Neural crest cell (in vitro differentiated cells): Measurements from ENCODE around the gene FBXW7. TPM values are rescaled to one million over a fixed set of nuclear protein-coding genes. Genes with fewer than 3 reads are reported as not detected.

Source experiments
- DNase-seq: peaks from one replicate; pipeline ENCODE4 v3.0.0; 2021; ENCODE audit warnings: low read depth, mixed read lengths, low spot score
- H3K27ac Mint-ChIP-seq: one replicate; pipeline ENCODE4 v1.8.0; 2021; ENCODE audit warnings: mild to moderate bottlenecking, mixed read lengths; ENCODE audit not compliant: unreplicated experiment
- H3K27me3 Mint-ChIP-seq: 2 replicates; pipeline ENCODE4 v1.8.0; 2021; ENCODE audit warnings: low read depth, mild to moderate bottlenecking, mixed read lengths
- H3K36me3 Mint-ChIP-seq: 2 replicates; pipeline ENCODE4 v1.8.0; 2021; ENCODE audit warnings: low read depth, mild to moderate bottlenecking, mixed read lengths
- H3K4me1 Mint-ChIP-seq: 2 replicates; pipeline ENCODE4 v1.8.0; 2021; ENCODE audit warnings: mixed read lengths
- H3K4me3 Mint-ChIP-seq: one replicate; pipeline ENCODE4 v1.8.0; 2021; ENCODE audit warnings: mild to moderate bottlenecking, mixed read lengths
- H3K9me3 Mint-ChIP-seq: 2 replicates; pipeline ENCODE4 v1.8.0; 2021; ENCODE audit warnings: mixed read lengths
- total RNA-seq: library from RNA; stranded (reverse); gene quantifications from 2 replicates; pipeline ENCODE4 v1.2.1, GENCODE V29; 2021
- TF ChIP-seq, protein P1 (sequence below): fragments of 200-600 bp; sonication (generic); conservative IDR thresholded peaks from 2 replicates; pipeline ENCODE4 v1.5.0; 2021; ENCODE audit warnings: antibody characterized with exemption, mild to moderate bottlenecking

FBXW7 gene
- total RNA-seq, 1 donor from 2014 or later, result 33.4 TPM

DNA sequence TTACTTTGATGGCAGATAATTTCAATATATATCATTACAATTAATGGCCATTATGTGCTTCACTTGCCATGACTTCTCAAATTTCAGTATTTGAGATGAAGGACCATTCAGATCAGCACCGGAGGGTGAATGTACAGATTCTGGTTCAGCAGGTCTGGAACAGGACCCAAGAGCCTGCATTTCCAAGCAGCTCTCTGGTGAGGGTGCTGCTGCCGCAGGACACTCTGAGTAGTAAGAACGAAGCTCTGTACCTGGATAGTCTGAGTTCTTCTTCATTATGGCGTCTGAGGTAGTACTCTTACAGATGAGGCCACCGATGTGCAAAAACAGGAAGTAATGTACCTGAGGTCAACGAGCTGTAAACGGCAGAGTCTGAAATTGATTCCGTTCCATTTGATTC lies 228.2 kb downstream of the FBXW7 start:
- Mint-ChIP-seq H3K36me3 (no peaks in the 10 kb centered on the region), H3K9me3 (no peaks in the 10 kb centered on the region), H3K27me3 (no peaks in the 10 kb centered on the region), H3K27ac (no peak overlapping the region), H3K4me3 (no peak overlapping the region), H3K4me1 (no peaks in the 10 kb centered on the region)
- TF ChIP-seq, protein P1, sequence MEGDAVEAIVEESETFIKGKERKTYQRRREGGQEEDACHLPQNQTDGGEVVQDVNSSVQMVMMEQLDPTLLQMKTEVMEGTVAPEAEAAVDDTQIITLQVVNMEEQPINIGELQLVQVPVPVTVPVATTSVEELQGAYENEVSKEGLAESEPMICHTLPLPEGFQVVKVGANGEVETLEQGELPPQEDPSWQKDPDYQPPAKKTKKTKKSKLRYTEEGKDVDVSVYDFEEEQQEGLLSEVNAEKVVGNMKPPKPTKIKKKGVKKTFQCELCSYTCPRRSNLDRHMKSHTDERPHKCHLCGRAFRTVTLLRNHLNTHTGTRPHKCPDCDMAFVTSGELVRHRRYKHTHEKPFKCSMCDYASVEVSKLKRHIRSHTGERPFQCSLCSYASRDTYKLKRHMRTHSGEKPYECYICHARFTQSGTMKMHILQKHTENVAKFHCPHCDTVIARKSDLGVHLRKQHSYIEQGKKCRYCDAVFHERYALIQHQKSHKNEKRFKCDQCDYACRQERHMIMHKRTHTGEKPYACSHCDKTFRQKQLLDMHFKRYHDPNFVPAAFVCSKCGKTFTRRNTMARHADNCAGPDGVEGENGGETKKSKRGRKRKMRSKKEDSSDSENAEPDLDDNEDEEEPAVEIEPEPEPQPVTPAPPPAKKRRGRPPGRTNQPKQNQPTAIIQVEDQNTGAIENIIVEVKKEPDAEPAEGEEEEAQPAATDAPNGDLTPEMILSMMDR, result no peak
- no peak for DNase-seq

DNA sequence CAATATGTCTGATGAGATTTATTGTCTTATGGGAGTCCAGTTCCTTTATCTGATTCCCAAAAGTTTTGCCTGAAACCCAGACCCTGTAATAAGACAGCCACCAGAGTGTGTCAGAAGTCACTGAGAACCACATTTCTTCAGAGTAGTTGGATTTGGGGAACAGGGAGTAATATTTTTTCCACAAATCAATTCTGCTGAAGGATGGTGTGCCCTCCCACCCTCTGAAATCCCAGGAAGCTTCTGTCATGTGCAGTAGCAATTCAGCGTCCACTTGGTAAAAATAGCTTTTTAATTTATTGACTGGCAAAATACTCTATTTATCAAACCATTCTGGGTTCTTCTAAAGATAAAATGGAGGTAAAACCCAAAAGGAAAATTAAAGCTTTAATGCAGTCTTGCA lies 229.4 kb downstream of the FBXW7 start:
- no peaks in the 10 kb centered on the region for H3K36me3 Mint-ChIP-seq
- TF ChIP-seq, protein P1, result no peak
- no peaks in the 10 kb centered on the region for H3K4me1 Mint-ChIP-seq
- H3K9me3 Mint-ChIP-seq, result no peaks in the 10 kb centered on the region
- no peak for DNase-seq
- no peaks in the 10 kb centered on the region for H3K27me3 Mint-ChIP-seq
- no peak overlapping the region for H3K27ac Mint-ChIP-seq
- H3K4me3 Mint-ChIP-seq, result no peak overlapping the region

DNA sequence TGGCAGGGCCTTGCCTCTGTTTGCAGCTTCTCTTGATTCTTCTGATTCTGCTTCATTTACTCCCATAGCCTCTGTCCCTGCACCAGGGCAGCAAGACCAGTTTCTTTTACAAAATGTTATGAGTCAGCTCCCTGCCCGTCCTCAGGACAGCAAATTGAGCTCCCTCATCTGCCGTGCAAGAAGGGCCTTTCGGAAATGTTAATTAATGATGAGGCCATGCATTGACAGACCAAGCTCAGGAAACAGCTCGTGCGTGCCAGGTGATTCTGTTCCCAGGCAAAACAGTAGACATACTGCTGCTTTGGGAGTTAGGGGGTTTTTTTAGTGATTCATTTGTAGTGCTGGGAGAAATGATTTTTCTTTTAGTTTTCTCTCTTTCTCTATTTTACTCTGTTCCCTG lies 231.7 kb downstream of the FBXW7 start:
- Mint-ChIP-seq H3K36me3 (no peaks in the 10 kb centered on the region), H3K27ac (no peak overlapping the region), H3K9me3 (no peaks in the 10 kb centered on the region), H3K27me3 (no peaks in the 10 kb centered on the region), H3K4me1 (no peaks in the 10 kb centered on the region), H3K4me3 (no peak overlapping the region)
- no peak for DNase-seq
- TF ChIP-seq, protein P1, result no peak

GRCh38 chr4:152301381-152301780 lies 234.5 kb downstream of the FBXW7 start:
- Mint-ChIP-seq H3K27ac (no peak overlapping the region), H3K9me3 (no peaks in the 10 kb centered on the region), H3K4me1 (no peaks in the 10 kb centered on the region), H3K36me3 (no peaks in the 10 kb centered on the region), H3K27me3 (no peaks in the 10 kb centered on the region), H3K4me3 (no peak overlapping the region)
- TF ChIP-seq, protein P1, result no peak
- DNase-seq, result no peak

DNA sequence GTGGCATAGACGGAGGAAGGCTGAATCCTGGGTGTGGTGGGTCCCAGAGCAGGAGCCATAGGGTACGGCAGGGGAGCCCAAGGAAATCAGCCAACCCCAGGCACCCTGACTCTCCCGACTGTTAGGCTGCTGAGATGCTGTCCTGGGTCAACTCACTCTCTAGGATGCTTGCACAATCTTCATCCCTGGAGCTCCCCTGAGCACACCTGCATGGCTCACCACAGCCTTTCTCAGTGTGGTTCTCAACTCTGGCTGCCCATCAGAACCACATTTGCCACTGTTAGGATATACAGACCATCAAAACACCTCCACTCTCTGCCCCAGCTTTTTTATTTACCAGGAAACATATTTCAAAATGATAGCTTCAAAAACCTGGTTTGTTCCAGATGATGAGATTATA lies 236.3 kb downstream of the FBXW7 start:
- no peaks in the 10 kb centered on the region for H3K27me3 Mint-ChIP-seq
- TF ChIP-seq, protein P1, result no peak
- H3K36me3 Mint-ChIP-seq, result no peaks in the 10 kb centered on the region
- DNase-seq, result no peak
- no peaks in the 10 kb centered on the region for H3K9me3 Mint-ChIP-seq
- no peaks in the 10 kb centered on the region for H3K4me1 Mint-ChIP-seq
- no peak overlapping the region for H3K4me3 Mint-ChIP-seq
- H3K27ac Mint-ChIP-seq, result no peak overlapping the region

DNA sequence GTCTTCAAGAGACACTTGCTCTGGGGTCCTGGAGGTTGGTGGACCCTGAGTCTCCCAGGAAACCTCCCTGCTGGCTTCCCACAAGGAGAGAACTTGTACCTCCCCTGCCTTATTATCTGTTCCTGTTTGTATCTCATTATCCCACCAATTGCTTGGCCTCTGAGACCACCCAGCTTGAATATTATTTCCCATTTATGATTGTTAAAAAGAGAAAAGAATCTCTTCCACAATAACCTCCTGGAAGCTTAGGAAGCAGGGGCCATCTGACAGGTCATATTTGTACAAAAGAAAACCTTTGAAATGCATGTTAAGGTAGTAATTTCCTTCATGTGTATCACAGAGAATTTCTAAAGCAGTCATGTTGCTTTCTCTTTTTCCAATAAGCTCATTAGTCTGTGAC lies 239.5 kb downstream of the FBXW7 start:
- H3K27me3 Mint-ChIP-seq, result no peaks in the 10 kb centered on the region
- TF ChIP-seq, protein P1, result no peak
- H3K4me1 Mint-ChIP-seq, result peaks cover 5% of the 10 kb centered on the region
- no peak overlapping the region for H3K27ac Mint-ChIP-seq
- H3K9me3 Mint-ChIP-seq, result no peaks in the 10 kb centered on the region
- H3K4me3 Mint-ChIP-seq, result no peak overlapping the region
- no peak for DNase-seq
- no peaks in the 10 kb centered on the region for H3K36me3 Mint-ChIP-seq
